Colon (tissue), 2 donors: ENCODE data around the gene KLK3.
"Not testable (repeated sequence)": the region's sequence is repeated elsewhere in the genome, so short reads cannot be mapped to it uniquely, and the experiment has no call there.

Source experiments
- FAIRE-seq: peaks from 2 replicates; lab custom pipeline; 2012; peaks lifted over from hg19 to GRCh38; lab: Jason Lieb, UNC
- donor health status: control.
- donor health status: control.

Gene KLK3

DNA sequence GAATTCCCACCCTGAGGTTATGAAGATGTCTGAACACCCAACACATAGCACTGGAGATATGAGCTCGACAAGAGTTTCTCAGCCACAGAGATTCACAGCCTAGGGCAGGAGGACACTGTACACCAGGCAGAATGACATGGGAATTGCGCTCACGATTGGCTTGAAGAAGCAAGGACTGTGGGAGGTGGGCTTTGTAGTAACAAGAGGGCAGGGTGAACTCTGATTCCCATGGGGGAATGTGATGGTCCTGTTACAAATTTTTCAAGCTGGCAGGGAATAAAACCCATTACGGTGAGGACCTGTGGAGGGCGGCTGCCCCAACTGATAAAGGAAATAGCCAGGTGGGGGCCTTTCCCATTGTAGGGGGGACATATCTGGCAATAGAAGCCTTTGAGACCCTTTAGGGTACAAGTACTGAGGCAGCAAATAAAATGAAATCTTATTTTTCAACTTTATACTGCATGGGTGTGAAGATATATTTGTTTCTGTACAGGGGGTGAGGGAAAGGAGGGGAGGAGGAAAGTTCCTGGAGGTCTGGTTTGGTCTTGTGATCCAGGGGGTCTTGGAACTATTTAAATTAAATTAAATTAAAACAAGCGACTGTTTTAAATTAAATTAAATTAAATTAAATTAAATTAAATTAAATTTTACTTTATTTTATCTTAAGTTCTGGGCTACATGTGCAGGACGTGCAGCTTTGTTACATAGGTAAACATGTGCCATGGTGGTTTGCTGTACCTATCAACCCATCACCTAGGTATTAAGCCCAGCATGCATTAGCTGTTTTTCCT, 7.0 kb downstream of the KLK3 start:
- no peak for FAIRE-seq

DNA sequence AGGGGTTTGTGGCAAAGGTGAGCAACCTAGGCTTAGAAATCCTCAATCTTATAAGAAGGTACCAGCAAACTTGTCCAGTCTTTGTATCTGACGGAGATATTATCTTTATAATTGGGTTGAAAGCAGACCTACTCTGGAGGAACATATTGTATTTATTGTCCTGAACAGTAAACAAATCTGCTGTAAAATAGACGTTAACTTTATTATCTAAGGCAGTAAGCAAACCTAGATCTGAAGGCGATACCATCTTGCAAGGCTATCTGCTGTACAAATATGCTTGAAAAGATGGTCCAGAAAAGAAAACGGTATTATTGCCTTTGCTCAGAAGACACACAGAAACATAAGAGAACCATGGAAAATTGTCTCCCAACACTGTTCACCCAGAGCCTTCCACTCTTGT, 14.8 kb downstream of the KLK3 start:
- FAIRE-seq: no peak

DNA sequence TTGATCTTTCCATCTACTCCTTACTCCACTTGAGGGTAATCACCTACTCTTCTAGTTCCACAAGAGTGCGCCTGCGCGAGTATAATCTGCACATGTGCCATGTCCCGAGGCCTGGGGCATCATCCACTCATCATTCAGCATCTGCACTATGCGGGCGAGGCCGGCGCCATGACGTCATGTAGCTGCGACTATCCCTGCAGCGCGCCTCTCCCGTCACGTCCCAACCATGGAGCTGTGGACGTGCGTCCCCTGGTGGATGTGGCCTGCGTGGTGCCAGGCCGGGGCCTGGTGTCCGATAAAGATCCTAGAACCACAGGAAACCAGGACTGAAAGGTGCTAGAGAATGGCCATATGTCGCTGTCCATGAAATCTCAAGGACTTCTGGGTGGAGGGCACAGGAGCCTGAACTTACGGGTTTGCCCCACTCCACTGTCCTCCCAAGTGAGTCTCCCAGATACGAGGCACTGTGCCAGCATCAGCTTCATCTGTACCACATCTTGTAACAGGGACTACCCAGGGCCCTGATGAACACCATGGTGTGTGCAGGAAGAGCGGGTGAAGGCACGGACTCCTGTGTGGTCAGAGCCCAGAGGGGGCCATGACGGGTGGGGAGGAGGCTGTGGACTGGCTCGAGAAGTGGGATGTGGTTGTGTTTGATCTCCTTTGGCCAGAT, 15.8 kb downstream of the KLK3 start:
- FAIRE-seq: no peak

DNA sequence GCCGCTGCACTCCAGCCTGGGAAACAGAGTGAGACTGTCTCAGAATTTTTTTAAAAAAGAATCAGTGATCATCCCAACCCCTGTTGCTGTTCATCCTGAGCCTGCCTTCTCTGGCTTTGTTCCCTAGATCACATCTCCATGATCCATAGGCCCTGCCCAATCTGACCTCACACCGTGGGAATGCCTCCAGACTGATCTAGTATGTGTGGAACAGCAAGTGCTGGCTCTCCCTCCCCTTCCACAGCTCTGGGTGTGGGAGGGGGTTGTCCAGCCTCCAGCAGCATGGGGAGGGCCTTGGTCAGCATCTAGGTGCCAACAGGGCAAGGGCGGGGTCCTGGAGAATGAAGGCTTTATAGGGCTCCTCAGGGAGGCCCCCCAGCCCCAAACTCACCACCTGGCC, 18.3 kb downstream of the KLK3 start, which contains the start of gene KLK2:
KLK2 (plus strand) TSS at position 384 of the 400 bp plus-strand sequence. CDS start 35 bp downstream, outside the sequence.
- no peak for FAIRE-seq

DNA sequence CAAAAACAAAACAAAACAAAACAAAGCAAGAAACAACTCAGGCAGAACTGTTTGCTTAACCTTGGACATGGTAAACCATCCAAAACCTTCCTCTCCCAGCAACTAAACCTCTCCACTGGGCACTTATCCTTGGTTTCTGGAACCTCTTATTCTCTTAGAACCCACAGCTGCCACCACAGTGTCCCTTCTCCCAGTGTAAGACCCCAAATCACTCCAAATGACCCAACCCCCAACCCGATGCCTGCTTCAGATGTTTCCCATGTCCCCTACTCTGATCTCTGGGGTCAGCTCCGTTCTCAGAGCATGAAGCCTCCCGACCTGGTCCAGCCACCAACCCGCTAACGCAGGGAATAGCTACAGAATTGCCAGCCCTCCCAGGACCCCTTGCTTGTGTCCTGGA, 19.5 kb downstream of the KLK3 start:
- FAIRE-seq: no peak

DNA sequence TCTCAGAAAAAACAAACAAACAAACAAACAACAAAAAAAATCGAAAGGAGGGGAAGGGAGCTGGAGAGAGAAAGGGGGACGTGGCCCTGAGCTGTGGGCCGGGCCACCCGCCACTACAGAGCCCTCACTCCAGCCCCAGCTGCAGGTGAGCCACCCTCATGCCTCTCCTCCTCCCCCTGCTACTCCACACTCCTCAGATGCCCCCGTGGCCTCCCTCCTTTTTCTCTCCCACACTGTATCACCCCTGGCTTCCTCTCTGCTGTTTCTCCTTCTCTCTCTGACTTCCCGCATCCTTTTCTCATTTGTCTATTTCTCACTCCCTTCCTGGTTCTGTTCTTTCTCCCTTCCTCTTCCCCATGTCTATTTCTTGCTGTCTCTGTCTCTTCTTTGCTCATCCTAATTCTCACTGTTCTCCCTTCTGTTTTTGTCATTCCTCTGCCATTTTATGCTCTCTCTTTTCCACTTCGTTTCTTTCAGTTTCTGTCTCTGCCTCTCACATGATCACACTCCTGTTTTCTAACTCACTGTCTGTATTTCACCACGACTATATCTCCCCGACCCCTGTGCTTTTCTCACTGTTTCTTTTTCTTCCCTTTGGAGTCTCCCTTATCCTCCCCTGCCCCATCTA, 21.2 kb downstream of the KLK3 start:
- FAIRE-seq: no peak

DNA sequence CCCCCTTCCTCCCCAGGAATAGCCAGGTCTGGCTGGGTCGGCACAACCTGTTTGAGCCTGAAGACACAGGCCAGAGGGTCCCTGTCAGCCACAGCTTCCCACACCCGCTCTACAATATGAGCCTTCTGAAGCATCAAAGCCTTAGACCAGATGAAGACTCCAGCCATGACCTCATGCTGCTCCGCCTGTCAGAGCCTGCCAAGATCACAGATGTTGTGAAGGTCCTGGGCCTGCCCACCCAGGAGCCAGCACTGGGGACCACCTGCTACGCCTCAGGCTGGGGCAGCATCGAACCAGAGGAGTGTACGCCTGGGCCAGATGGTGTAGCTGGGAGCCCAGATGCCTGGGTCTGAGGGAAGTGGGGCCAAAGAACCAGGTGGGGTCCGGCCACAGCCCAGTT, 21.7 kb downstream of the KLK3 start:
- FAIRE-seq: no peak

DNA sequence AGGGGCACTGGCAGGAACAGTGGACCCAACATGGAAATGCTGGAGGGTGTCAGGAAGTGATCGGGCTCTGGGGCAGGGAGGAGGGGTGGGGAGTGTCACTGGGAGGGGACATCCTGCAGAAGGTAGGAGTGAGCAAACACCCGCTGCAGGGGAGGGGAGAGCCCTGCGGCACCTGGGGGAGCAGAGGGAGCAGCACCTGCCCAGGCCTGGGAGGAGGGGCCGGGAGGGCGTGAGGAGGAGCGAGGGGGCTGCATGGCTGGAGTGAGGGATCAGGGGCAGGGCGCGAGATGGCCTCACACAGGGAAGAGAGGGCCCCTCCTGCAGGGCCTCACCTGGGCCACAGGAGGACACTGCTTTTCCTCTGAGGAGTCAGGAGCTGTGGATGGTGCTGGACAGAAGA, 22.6 kb downstream of the KLK3 start:
- FAIRE-seq: no peak

GRCh38 chr19:50878851-50879250, 24.1 kb downstream of the KLK3 start:
- no peak for FAIRE-seq

DNA sequence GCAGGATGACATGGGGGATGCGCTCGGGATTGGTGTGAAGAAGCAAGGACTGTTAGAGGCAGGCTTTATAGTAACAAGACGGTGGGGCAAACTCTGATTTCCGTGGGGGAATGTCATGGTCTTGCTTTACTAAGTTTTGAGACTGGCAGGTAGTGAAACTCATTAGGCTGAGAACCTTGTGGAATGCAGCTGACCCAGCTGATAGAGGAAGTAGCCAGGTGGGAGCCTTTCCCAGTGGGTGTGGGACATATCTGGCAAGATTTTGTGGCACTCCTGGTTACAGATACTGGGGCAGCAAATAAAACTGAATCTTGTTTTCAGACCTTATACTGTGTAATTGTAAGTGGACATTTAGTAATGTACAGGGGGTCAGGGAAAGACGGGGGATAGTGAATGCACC, 25.5 kb downstream of the KLK3 start:
- no peak for FAIRE-seq

- no peak for FAIRE-seq
Observed at GRCh38 chr19:50882188-50882587, 27.5 kb downstream of the KLK3 start.

- no peak for FAIRE-seq
Observed at GRCh38 chr19:50889638-50890037, 34.9 kb downstream of the KLK3 start.

DNA sequence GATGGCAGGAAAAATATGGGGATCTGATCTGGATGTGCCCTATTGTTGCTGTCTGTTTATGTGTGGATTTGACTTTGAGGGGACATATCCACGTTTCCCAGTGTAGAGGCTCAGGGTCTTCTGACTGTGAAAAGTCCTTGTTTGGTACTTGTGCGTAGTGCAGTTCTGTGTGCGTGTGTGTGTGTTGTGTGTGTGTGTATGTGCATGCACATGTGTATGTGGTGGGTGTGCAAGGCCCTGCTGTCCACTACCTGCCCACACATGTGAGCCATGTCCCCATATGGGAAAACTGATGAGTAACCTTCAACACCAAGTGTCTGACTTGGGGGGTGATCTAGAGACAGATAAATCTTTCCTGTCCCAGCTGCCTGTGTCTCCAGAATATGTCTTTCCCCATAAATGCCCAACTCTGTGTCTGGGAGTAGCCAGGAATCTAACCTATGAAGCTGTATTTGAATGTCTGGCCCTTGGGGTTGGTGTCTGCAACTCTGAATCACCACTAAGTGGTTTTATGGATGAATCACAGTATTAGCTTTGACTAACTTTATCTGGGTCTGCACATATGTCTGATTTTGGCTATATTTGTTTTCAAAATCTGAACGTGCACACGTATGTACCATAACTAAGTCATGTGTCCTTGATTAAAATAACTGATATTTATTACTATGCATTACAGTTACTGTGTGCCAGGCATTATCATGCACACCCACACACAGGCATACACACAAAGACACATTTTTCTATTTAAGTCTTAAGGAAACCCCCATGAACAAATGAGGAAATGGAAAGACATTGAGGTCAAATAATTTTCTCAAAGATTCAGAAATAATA, 35.9 kb downstream of the KLK3 start:
- no peak for FAIRE-seq

DNA sequence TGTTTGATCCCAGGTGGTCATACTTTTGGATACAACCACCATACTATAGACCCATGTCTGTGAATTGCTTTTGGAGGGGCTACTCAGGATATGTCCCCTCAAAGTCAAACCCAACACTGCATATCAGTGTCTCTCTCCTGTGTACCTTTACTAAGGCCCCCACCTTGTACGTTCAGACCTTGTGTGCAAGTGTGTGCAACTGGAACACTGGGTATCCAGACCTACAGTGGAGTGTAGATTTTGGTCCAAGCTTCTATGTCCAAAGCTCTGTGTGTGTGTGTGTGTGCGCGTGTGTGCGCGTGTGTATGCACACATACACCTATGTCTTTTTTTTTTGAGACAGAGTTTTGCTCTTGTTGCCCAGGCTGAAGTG, 36.5 kb downstream of the KLK3 start:
- no peak for FAIRE-seq

- no peak for FAIRE-seq
Observed at GRCh38 chr19:50893047-50893736, 38.5 kb downstream of the KLK3 start.

- no peak for FAIRE-seq
Observed at GRCh38 chr19:50894478-50895356, 40.0 kb downstream of the KLK3 start.

- FAIRE-seq: not testable (repeated sequence)
Observed at GRCh38 chr19:50896089-50896590, 41.4 kb downstream of the KLK3 start.

DNA sequence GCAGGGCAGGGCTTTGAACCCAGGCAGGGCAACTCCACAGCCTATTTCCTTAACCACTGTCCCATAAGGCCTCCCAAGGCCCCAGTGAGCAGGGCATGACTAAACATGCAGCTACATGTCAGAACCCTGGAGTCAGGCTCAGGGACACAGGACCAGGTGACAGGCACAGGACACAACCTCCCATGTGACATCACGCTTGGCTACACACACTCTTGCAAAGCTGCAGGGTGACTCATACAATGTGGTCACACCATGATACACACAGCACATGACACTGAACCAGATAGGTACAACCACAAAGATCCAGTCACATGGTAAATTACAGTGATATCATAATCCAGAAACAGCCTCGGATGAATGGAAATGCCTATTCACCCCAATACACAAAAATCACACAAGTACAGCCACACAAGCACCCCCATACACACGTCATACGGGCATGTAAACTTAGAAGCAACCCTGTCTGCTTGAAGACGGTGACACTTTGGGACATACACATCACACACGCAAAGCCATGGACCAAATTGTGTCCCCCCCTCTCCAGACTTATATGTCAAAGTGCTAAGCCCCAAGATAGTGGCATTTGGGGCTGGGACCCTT, 42.0 kb downstream of the KLK3 start:
- FAIRE-seq: no peak

DNA sequence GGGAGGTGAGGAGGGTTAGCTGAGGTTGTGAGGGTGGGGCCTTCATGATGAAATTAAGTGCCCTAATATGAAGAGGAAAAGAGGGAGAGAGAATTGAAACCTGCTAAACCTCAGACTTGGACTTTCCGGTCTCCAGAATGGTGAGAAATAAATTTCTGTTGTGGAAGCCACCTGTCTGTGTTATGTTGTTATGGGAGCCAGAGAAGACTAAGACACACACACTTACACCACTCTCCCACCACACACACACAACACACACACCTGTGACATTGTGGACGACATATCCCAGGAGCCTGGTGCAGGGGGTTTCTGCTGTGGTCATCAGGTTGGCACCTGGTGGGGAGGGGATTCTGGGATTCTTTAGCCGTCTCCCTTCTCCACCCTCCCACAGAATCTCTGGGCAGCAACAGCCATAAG, 42.5 kb downstream of the KLK3 start:
- FAIRE-seq: no peak

DNA sequence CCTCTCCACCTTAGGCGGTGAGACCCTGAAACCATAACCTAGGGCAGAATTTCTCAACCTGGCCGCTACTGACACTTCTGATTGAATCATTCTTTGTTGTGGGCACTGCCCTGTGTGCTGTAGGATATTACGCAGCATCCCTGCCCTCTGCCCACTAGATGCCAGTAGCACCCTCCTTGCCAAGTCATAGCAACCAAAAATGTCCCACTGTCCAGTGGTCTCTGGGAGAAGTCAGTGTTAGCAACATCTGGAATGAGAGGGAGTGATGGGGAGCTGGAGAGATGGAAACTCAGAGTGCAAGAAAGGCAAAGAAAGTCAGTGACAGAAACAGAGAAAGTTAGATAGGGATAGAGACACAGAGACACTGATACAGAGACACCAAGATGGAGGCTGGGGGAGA, 42.9 kb downstream of the KLK3 start:
- no peak for FAIRE-seq
